Liver (tissue), 9 donors: ENCODE measurements around the gene CASTOR1. TPM values are rescaled to one million over a fixed set of nuclear protein-coding genes. Genes with fewer than 3 reads are reported as not detected.
A peak's percentile ranks its signal among the peaks of the same experiment; 100 is the strongest.

Experiments used
- DNase-seq: peaks from one replicate; pipeline ENCODE4 v3.0.0-alpha.2; 2017; ENCODE audit warnings: low spot score
- H3K27ac ChIP-seq, 2 donors: one replicate each; pipeline ENCODE4 v1.7.0; 2013; ENCODE audit warnings: inconsistent platforms in 2 of 2, low read length in 2 of 2, control low read depth in 1 of 2, low read depth in 1 of 2, mild to moderate bottlenecking in 1 of 2
- H3K27me3 ChIP-seq, 4 donors: one replicate each; pipeline versions ENCODE4 v1.6.1 to v1.7.0; 2013; ENCODE audit warnings: low read length in 3 of 4, inconsistent platforms in 1 of 4, mild to moderate bottlenecking in 1 of 4, moderate library complexity in 1 of 4; ENCODE audit not compliant: control insufficient read depth in 4 of 4, insufficient read depth in 4 of 4
- H3K36me3 ChIP-seq, 4 donors: one replicate each; pipeline versions ENCODE4 v1.6.1 to v1.7.0; 2013; ENCODE audit warnings: low read length in 3 of 4, mild to moderate bottlenecking in 3 of 4, low read depth in 1 of 4, moderate library complexity in 1 of 4; ENCODE audit not compliant: control insufficient read depth in 4 of 4, insufficient read depth in 3 of 4
- H3K4me1 ChIP-seq, 4 donors: one replicate each; pipeline versions ENCODE4 v1.6.1 to v1.7.0; 2013; ENCODE audit warnings: low read length in 3 of 4, mild to moderate bottlenecking in 3 of 4, moderate library complexity in 1 of 4; ENCODE audit not compliant: control insufficient read depth in 4 of 4, insufficient read depth in 4 of 4
- H3K4me3 ChIP-seq, 3 donors: one replicate each; pipeline versions ENCODE4 v1.6.1 to v1.7.0; 2013; ENCODE audit warnings: low read length in 3 of 3, control low read depth in 1 of 3, low read depth in 1 of 3, mild to moderate bottlenecking in 1 of 3
- H3K9ac ChIP-seq, 2 donors: one replicate each; pipeline ENCODE4 v1.7.0; 2013; ENCODE audit warnings: low read length in 2 of 2, mild to moderate bottlenecking in 2 of 2, moderate library complexity in 2 of 2, control low read depth in 1 of 2, low read depth in 1 of 2
- H3K9me3 ChIP-seq, 4 donors: one replicate each; pipeline versions ENCODE4 v1.6.1 to v1.7.0; 2013; ENCODE audit warnings: low read length in 3 of 4; ENCODE audit not compliant: control insufficient read depth in 4 of 4
- ATF3 ChIP-seq: IDR thresholded peaks from 2 replicates; pipeline ENCODE4 v1.6.1; 2016; ENCODE audit warnings: antibody characterized with exemption
- EGR1 ChIP-seq, 2 donors: IDR thresholded peaks; 2 replicates each; pipeline ENCODE4 v1.6.1; 2016 to 2018; ENCODE audit warnings: antibody characterized with exemption in 2 of 2, low read depth in 2 of 2
- FOXA1 ChIP-seq: IDR thresholded peaks from 2 replicates; pipeline ENCODE4 v1.6.1; 2016; ENCODE audit warnings: antibody characterized with exemption
- FOXA2 ChIP-seq: IDR thresholded peaks from 2 replicates; pipeline ENCODE4 v1.6.1; 2016; ENCODE audit warnings: antibody characterized with exemption
- GABPA ChIP-seq, 2 donors: IDR thresholded peaks in 1 of 2; conservative IDR thresholded peaks in 1 of 2; 2 replicates each; pipeline ENCODE4 v1.6.1; 2016; ENCODE audit warnings: antibody characterized with exemption in 2 of 2, mild to moderate bottlenecking in 1 of 2, moderate library complexity in 1 of 2
- HNF4A ChIP-seq, 2 donors: conservative IDR thresholded peaks; 2 replicates each; pipeline ENCODE4 v1.6.1; 2016; ENCODE audit warnings: antibody characterized with exemption in 2 of 2, mild to moderate bottlenecking in 2 of 2
- HNF4G ChIP-seq: IDR thresholded peaks from 2 replicates; pipeline ENCODE4 v1.6.1; 2016; ENCODE audit warnings: antibody characterized with exemption
- JUND ChIP-seq, 2 donors: IDR thresholded peaks; 2 replicates each; pipeline ENCODE4 v1.6.1; 2016; ENCODE audit warnings: antibody characterized with exemption in 2 of 2
- MAX ChIP-seq: IDR thresholded peaks from 2 replicates; pipeline ENCODE4 v1.6.1; 2016; ENCODE audit warnings: antibody characterized with exemption
- NR2F2 ChIP-seq: IDR thresholded peaks from 2 replicates; pipeline ENCODE4 v1.6.1; 2016; ENCODE audit warnings: antibody characterized with exemption
- RAD21 ChIP-seq, 2 donors: IDR thresholded peaks; 2 replicates each; pipeline ENCODE4 v1.6.1; 2016; ENCODE audit warnings: antibody characterized with exemption in 2 of 2, mild to moderate bottlenecking in 2 of 2
- RXRA ChIP-seq, 2 donors: IDR thresholded peaks; 2 replicates each; pipeline ENCODE4 v1.6.1; 2017 to 2018; ENCODE audit warnings: antibody characterized with exemption in 2 of 2, mild to moderate bottlenecking in 1 of 2
- SP1 ChIP-seq: IDR thresholded peaks from 2 replicates; pipeline ENCODE4 v1.6.1; 2018; ENCODE audit warnings: antibody characterized with exemption, mild to moderate bottlenecking
- TAF1 ChIP-seq: conservative IDR thresholded peaks from 2 replicates; pipeline ENCODE4 v1.6.1; 2016; ENCODE audit warnings: antibody characterized with exemption, mild to moderate bottlenecking
- YY1 ChIP-seq: IDR thresholded peaks from 2 replicates; pipeline ENCODE4 v1.6.1; 2016; ENCODE audit warnings: antibody characterized with exemption, mild to moderate bottlenecking
- ZBTB33 ChIP-seq: IDR thresholded peaks from 2 replicates; pipeline ENCODE4 v1.6.1; 2016; ENCODE audit warnings: antibody characterized with exemption
- WGBS: extraction: QIAGEN DNeasy Blood & Tissue Kit; methylation state at CpG from one replicate; pipeline ENCODE4 v1.1.7; 2013; 5-methylcytosine and 5-hydroxymethylcytosine counted together
- polyA plus RNA-seq, 2 donors: library from polyadenylated mRNA; stranded (reverse) in 1 of 2; unstranded in 1 of 2; fragments of 200-250 nt in 1 of 2; fragments of >200 nt in 1 of 2; fragmentation: Nextera tagmentation in 1 of 2; extraction: Ambion mirVana in 1 of 2; gene quantifications; one replicate each; pipeline versions ENCODE4 v1.2.1 to v1.2.3, GENCODE V29; 2013 to 2015
- total RNA-seq, 2 donors: library from RNA; depleted of rRNA; stranded (reverse); fragments of >200 nt; gene quantifications; one replicate each; pipeline ENCODE4 v1.2.3, GENCODE V29; 2014
- TF ChIP-seq, protein P1 (sequence below): fragments of 150-350 bp; IDR thresholded peaks from 2 replicates; pipeline ENCODE4 v1.5.1; 2017; ENCODE audit warnings: improper control_type of control experiment, low read depth, low read length; ENCODE audit not compliant: missing input control
- TF ChIP-seq, protein P2 (sequence below): IDR thresholded peaks from 2 replicates; pipeline ENCODE4 v1.6.1; 2016; ENCODE audit warnings: antibody characterized with exemption, mild to moderate bottlenecking
- donor health status: healthy.
- donor health status: healthy.
- donor health status: healthy.
- donor health status: healthy.
- donor health status: healthy.

Gene CASTOR1
- total RNA-seq (1 to 10 TPM; 1.8 to 2.5 TPM), polyA plus RNA-seq (1 to 10 TPM; 2.2 to 5.4 TPM)

- WGBS, result under 1% methylated on average over 85 of the region's 85 CpGs
- H3K4me3 ChIP-seq, result peak within 1 kb of the TSS; percentile 51 to 73 (median 66)
- H3K27ac ChIP-seq, result peak within 1 kb of the TSS; percentile 62 to 75
- TF ChIP-seq ATF3, result no peak
- TF ChIP-seq FOXA1, result no peak
- no peak for TF ChIP-seq HNF4G
- peak in 1 of 2 donors; percentile 19 for TF ChIP-seq RAD21 (IDR thresholded peaks at IDR 0.05)
- TF ChIP-seq HNF4A (conservative IDR thresholded peaks at IDR 0.05), result no peak
- no peak for TF ChIP-seq NR2F2
- peak; percentile 76 for TF ChIP-seq SP1
- peak in 1 of 2 donors; percentile 13 for TF ChIP-seq EGR1 (IDR thresholded peaks at IDR 0.05; ENCODE audit: low read depth in 2 of 2)
- no peak for TF ChIP-seq JUND (IDR thresholded peaks at IDR 0.05)
- peak in 1 of 2 donors; percentile 6 for TF ChIP-seq RXRA (IDR thresholded peaks at IDR 0.05)
- no peak for TF ChIP-seq ZBTB33
- TF ChIP-seq MAX, result no peak
- no peak for TF ChIP-seq TAF1
- peak; percentile 61 for TF ChIP-seq YY1
- no peak for TF ChIP-seq GABPA (IDR thresholded peaks at IDR 0.05 in 1 of 2, conservative IDR thresholded peaks at IDR 0.05 in 1 of 2)
- no peak for TF ChIP-seq FOXA2
- TF ChIP-seq, protein P1, sequence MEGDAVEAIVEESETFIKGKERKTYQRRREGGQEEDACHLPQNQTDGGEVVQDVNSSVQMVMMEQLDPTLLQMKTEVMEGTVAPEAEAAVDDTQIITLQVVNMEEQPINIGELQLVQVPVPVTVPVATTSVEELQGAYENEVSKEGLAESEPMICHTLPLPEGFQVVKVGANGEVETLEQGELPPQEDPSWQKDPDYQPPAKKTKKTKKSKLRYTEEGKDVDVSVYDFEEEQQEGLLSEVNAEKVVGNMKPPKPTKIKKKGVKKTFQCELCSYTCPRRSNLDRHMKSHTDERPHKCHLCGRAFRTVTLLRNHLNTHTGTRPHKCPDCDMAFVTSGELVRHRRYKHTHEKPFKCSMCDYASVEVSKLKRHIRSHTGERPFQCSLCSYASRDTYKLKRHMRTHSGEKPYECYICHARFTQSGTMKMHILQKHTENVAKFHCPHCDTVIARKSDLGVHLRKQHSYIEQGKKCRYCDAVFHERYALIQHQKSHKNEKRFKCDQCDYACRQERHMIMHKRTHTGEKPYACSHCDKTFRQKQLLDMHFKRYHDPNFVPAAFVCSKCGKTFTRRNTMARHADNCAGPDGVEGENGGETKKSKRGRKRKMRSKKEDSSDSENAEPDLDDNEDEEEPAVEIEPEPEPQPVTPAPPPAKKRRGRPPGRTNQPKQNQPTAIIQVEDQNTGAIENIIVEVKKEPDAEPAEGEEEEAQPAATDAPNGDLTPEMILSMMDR, result no peak
- TF ChIP-seq, protein P2, sequence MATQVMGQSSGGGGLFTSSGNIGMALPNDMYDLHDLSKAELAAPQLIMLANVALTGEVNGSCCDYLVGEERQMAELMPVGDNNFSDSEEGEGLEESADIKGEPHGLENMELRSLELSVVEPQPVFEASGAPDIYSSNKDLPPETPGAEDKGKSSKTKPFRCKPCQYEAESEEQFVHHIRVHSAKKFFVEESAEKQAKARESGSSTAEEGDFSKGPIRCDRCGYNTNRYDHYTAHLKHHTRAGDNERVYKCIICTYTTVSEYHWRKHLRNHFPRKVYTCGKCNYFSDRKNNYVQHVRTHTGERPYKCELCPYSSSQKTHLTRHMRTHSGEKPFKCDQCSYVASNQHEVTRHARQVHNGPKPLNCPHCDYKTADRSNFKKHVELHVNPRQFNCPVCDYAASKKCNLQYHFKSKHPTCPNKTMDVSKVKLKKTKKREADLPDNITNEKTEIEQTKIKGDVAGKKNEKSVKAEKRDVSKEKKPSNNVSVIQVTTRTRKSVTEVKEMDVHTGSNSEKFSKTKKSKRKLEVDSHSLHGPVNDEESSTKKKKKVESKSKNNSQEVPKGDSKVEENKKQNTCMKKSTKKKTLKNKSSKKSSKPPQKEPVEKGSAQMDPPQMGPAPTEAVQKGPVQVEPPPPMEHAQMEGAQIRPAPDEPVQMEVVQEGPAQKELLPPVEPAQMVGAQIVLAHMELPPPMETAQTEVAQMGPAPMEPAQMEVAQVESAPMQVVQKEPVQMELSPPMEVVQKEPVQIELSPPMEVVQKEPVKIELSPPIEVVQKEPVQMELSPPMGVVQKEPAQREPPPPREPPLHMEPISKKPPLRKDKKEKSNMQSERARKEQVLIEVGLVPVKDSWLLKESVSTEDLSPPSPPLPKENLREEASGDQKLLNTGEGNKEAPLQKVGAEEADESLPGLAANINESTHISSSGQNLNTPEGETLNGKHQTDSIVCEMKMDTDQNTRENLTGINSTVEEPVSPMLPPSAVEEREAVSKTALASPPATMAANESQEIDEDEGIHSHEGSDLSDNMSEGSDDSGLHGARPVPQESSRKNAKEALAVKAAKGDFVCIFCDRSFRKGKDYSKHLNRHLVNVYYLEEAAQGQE, result peak; percentile 44
- H3K9me3 ChIP-seq, result no peaks in the 10 kb centered on the region
- H3K9ac ChIP-seq, result peak within 1 kb of the TSS; percentile 60 to 77
- DNase-seq, result peak; percentile 97
- H3K36me3 ChIP-seq, result peaks cover 4 to 30% (median 10%) of the 10 kb centered on the region in 4 donors
- peaks cover 8 to 44% (median 33%) of the 10 kb centered on the region in 4 donors for H3K4me1 ChIP-seq
- no peaks in the 10 kb centered on the region for H3K27me3 ChIP-seq
These were observed at the start of gene CASTOR1 for GRCh38 chr22:30289141-30289979. CASTOR1 (minus strand) TSS chr22:30289505; CDS start chr22:30289497, 8 bp downstream.
